ENCODE results near the gene ZNF182. TPM values are rescaled to one million over a fixed set of nuclear protein-coding genes. Genes with fewer than 3 reads are reported as not detected.

Gene ZNF182
- polyA plus RNA-seq, 3 donors from 2014 or later = 1.9 to 5.3 TPM; not detected in 1

- no peak for DNase-seq
- H3K4me1 Mint-ChIP-seq = no peaks in the 10 kb centered on the region
- H3K36me3 Mint-ChIP-seq = no peaks in the 10 kb centered on the region
- no peak overlapping the region for H3K27ac Mint-ChIP-seq
- H3K9me3 Mint-ChIP-seq = no peaks in the 10 kb centered on the region
- H3K4me3 Mint-ChIP-seq = no peak overlapping the region
- peaks cover 0 to 8% (median 5%) of the 10 kb centered on the region in 3 donors for H3K27me3 Mint-ChIP-seq (ENCODE audit: low read depth in 3 of 3)
Measured at GRCh38 chrX:47927212-47927611, 76.6 kb downstream of the ZNF182 start.

Other genes with a start within 250 kb of the ZNF182 start
- 1 to 10 TPM; 7.0 to 8.6 (median 7.6) TPM for gene ZNF81, start 167.1 kb downstream of the ZNF182 start, polyA plus RNA-seq
- not detected for gene SPACA5, start 3.0 kb upstream of the ZNF182 start, polyA plus RNA-seq
- 1 to 10 TPM; 1.1 to 2.2 (median 2.0) TPM for gene ZNF630, start 67.7 kb upstream of the ZNF182 start, polyA plus RNA-seq
- not detected for gene SPACA5B, start 126.6 kb upstream of the ZNF182 start, polyA plus RNA-seq
- not detected for gene SSX5, start 192.8 kb upstream of the ZNF182 start, polyA plus RNA-seq